ENCODE data around the gene SLC16A14. TPM values are rescaled to one million over a fixed set of nuclear protein-coding genes. Genes with fewer than 3 reads are reported as not detected.
A peak's percentile ranks its signal among the peaks of the same experiment; 100 is the strongest.

SLC16A14 gene
- total RNA-seq, 1 donor from 2014 or later, result 5.4 TPM

- intact Hi-C loops (cut with DNase I), result no loop called here
- ATAC-seq, result no peak
Observed at GRCh38 chr2:230046491-230046890, 22.2 kb downstream of the SLC16A14 start.

DNA sequence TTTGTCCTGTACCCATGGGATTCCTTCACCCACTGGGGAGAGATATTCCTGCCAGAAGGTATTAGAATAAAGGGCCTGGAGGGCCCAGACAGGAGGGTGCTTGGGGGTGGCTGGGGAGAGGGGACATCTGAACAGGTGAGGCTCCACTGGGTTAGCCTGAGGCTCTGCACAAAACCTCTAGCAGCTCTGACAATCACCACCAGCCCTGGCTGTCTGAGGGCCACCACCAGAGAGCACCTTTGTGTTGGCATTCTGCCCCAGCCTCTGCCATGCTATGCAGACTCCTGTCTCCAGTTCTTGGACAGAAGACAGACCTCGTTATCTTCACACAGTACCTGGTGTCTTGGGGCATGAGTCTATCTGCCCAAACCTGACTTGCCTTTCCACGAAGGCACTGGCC is 25.3 kb downstream of the SLC16A14 start:
- no peak for ATAC-seq
- intact Hi-C loops (cut with DNase I), result no loop called here
- DNase-seq (ENCODE audit: missing footprints), result no peak

More at GRCh38 chr2:230046491-230046890, 22.2 kb downstream of the SLC16A14 start:
- no peak for DNase-seq (ENCODE audit: missing footprints)

- intact Hi-C loops (cut with DNase I), result no loop called here
- DNase-seq (ENCODE audit: missing footprints) (no peak), ATAC-seq (no peak)
Observed at GRCh38 chr2:230043025-230043424, 25.7 kb downstream of the SLC16A14 start.

GRCh38 chr2:230042195-230042594 is 26.5 kb downstream of the SLC16A14 start:
- ATAC-seq, result no peak

DNA sequence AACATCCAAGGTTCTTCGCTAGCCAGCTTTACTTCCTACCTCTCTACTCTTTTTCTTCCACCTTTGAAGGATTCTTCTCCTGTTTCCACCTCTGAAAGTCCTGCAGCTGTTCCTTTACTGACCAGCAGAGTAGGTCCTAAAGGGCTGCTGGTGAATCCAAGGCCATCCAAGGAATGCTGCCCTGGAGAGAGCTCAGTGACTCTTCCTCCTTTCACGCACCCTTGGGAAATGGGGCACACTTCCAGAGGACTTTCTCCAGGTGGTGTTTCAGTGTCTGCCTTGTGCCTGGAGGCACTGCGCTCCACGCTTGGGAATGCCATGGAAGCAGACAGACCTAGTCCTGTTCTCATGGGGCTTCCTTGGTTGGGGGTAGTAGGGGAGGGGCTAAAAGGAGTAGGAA is 45.4 kb downstream of the SLC16A14 start:
- no peak for DNase-seq (ENCODE audit: missing footprints)
- intact Hi-C loops (cut with DNase I), result no loop called here

More at GRCh38 chr2:230042195-230042594, 26.5 kb downstream of the SLC16A14 start:
- intact Hi-C loops (cut with DNase I), result no loop called here
- DNase-seq (ENCODE audit: missing footprints), result no peak

DNA sequence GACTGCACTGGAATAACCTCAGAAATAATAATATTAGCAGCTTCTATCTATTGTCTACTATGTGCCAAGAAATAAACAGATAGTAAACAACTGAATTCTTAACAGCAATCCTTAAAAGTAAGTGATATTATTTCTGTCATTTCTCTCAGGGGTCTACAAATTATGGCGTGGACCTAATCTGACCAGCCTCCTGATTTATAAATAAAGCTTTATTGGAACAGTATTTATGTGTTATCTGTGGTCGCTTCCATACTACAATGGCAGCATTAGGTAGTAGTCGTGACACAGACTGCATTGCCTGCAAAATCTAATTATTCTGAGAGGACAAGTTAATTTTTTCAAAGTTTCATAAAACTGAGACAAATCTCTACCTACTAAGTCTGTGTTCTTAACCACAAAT is 49.0 kb downstream of the SLC16A14 start:
- intact Hi-C loops (cut with DNase I), result no loop called here
- no peak for ATAC-seq

More for the DNA sequence above, 45.4 kb downstream of the SLC16A14 start:
- no peak for ATAC-seq

DNA sequence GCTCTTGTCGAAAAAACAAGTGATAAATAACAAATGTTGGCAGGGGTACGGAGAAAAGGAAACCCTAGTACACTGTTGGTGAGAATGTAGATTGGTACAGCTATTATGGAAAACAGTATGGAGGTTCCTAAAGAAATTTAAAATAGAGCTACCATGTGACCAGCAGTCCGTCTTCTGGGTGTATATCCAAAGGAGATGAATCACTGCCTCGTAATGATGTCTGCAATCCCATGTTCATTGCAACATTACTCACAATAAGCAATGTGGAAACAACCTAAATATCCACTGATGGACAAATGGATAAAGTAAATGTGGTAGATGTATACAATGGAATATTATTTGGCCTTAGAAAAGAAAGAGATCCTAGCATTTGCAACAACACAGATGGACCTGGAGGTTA is 50.6 kb downstream of the SLC16A14 start:
- DNase-seq (ENCODE audit: missing footprints) (no peak), ATAC-seq (no peak)
- intact Hi-C loops (cut with DNase I), result no loop called here

More for the DNA sequence above, 49.0 kb downstream of the SLC16A14 start:
- no peak for DNase-seq (ENCODE audit: missing footprints)

DNA sequence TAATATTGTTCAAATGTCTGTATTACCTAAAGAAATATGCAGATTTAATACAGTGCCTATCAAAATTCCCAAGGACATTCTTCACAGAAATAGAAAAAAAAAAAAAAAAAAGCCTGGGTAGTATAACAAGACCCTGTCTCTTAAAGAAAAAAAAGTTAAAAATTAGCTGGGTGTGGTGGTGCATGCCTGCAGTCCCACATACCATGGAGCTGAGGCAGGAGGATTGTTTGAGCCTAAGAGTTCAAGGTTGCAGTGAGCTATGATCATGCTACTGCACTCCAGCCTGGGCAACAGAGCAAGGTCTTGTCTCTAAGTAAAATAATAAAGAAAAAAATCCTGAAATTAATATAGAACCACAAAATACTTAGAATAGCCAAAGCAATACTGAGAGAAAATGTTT is 51.9 kb downstream of the SLC16A14 start:
- intact Hi-C loops (cut with DNase I), result no loop called here
- ATAC-seq, result no peak
- no peak for DNase-seq (ENCODE audit: missing footprints)

- intact Hi-C loops (cut with DNase I), result no loop called here
- ATAC-seq, result no peak
- no peak for DNase-seq (ENCODE audit: missing footprints)
Observed at GRCh38 chr2:230012267-230012884, 56.3 kb downstream of the SLC16A14 start.

DNA sequence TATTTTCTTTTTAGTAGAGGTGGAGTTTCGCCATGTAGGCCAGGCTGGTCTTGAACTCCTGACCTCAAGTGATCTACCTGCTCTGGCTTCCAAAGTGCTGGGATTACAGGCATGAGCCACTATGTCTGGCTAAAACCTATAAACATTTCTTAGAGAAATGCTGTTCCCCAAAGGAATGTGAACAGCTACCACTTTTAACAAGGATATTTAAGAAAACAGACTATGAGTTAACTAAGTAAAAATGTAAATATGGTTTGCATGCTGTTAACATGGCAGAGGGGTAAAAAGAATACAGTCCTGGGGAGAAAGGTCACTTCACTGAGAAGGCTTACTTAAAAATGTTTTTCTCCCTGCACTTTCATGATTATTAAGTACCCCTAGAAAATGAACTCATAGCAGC is 57.1 kb downstream of the SLC16A14 start:
- intact Hi-C loops (cut with DNase I), result no loop called here
- ATAC-seq, result no peak

DNA sequence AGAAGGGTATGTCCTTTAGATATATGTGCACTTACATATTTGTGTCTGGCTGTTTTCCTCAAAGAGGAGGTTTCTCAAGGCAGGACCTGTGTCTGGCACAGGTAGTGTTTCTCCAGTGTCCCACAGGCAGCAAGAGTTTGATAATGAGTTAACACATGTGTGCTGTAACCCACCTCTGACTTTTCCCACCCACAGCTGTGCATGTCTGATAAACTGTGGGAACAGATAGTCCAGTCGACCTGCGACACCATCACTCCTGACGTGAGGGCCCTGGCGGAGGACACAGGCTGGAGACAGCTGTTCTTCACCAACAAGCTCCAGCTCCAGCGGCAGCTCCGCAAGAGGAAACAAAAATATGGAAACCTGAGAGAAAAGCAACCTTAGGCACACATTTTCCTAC is 58.2 kb downstream of the SLC16A14 start:
- ATAC-seq (no peak), DNase-seq (ENCODE audit: missing footprints) (no peak)
- intact Hi-C loops (cut with DNase I), result no loop called here

More for the DNA sequence above, 57.1 kb downstream of the SLC16A14 start:
- DNase-seq (ENCODE audit: missing footprints), result no peak

DNA sequence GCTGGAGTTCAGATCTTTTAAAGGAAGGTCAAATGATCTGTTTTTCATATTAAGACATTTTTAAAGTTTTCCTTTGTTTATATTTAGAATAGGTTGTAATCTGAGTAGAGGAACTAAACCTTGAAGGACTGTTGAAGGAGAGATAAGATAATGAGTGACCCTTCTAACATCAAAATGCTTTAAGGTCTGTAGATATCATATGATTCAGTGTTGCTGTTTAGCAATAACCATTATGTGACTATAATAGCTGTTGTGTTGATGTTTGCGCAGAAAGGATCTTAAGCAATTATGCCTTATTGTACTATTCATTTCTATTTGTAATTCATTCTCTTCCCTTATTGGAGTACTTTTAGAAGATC is 60.0 kb downstream of the SLC16A14 start:
- ATAC-seq, result no peak

GRCh38 chr2:230007931-230008707 is 60.6 kb downstream of the SLC16A14 start:
- intact Hi-C loops (cut with DNase I), result loop anchor here (1.0 to 2.0 kb wide), 3 partner anchors 59 to 603 kb away; no protein-coding TSS in a partner anchor
- ATAC-seq, result peak; percentile 50
- DNase-seq (ENCODE audit: missing footprints), result peak; percentile 86

More for the DNA sequence above, 60.0 kb downstream of the SLC16A14 start:
- intact Hi-C loops (cut with DNase I), result loop anchor here (1.0 to 2.0 kb wide), 3 partner anchors 58 to 603 kb away; no protein-coding TSS in a partner anchor
- no peak for DNase-seq (ENCODE audit: missing footprints)

DNA sequence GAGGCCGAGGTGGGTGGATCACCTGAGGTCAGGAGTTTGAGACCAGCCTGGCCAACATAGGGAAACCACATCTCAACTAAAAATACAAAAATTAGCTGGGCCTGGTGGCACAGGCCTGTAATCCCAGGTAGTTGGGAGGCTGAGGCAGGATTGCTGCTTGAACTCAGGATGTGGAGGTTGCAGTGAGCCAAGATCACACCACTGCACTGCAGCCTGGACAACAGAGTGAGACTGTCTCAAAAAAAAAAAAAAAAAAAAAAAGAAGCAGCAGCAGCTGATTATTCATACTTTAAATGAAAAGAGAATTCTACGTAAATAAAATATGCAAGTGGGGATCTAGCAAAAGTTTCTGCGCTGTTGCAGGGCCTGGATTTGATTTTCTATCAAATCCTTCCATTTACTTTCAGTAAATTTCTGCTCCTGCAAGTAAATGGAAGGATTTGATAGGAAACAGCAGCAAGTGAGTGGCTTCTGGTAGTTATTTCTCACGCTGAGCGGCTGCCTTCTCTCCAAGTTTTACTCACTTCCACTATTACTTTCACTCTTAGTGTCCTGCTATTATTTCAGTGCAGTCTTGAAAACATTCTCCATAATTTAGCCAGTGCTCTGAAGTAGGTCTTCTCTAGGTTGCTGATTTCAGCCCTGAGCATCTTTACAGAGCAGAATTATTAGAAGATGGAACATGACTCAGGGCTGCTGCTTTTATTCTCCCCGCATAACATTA is 68.4 kb downstream of the SLC16A14 start:
- DNase-seq (ENCODE audit: missing footprints), result no peak
- intact Hi-C loops (cut with DNase I), result no loop called here
- ATAC-seq, result no peak

DNA sequence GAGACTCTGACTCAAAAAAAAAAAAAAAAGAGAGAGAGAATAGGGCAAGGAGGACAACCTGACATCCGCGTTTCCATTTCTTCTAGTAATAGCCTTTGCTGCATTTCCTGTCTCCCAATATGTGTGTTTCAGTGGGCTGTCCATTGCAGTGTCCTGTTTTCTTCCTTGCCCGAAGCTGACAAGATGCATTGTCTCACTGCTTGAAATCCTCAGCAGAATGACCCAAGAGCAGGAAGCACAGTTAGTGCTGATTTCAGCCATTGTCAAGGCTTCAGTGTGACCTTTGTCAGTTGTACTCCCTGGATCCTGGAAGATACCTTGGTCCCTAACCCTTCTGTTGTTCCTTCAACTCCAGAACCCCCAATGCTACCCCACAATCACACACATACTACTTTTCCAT is 71.2 kb downstream of the SLC16A14 start:
- intact Hi-C loops (cut with DNase I), result no loop called here
- DNase-seq (ENCODE audit: missing footprints) (no peak), ATAC-seq (no peak)

DNA sequence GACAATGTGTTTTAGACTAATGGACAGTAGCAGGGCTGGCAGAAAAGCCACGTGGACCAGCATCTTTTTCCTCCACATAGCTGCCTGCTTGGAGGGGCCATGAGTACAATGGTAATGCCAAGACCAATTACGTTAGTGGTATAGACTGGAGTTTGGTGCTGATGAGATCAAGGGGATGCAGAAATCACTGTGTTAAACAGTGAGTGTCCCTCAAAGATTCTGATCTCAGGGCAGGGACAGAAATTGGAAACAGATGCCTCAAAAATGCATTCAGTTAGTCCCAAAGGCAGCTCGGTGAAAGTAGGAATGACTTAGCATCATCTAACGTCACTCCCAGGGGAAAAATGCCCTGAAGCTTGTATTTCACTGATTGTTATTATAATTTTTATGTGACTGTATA is 72.4 kb downstream of the SLC16A14 start:
- ATAC-seq (no peak), DNase-seq (ENCODE audit: missing footprints) (no peak)
- intact Hi-C loops (cut with DNase I), result no loop called here

DNA sequence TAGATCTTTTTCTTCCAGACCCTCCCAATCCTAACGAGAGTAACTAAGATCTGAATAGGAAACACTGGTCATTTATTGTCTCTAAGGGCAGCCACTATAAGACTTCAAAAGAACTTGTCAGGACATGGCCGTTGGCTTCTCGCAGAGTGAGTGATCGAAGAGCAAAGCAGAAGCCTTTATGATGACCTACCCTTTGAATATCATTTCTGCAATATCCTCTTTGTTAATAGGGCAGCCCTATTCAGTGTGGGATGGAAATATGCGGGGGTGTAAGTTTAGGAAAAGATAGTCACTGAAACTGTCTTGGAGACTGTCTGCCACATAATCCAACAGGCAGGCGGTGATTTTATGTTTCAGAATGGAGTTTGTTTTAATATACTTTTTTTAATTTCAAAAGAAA is 75.5 kb downstream of the SLC16A14 start:
- intact Hi-C loops (cut with DNase I), result no loop called here
- ATAC-seq, result no peak
- DNase-seq (ENCODE audit: missing footprints), result no peak

All from Right ventricle myocardium inferior (tissue), 1 donor.